Fibroblast of skin of right biceps (primary cell): ENCODE results near the gene NRG3.

Experiments
- DNase-seq: peaks from one replicate; pipeline ENCODE4 v3.0.0-alpha.2; 2013

The NRG3 gene

DNA sequence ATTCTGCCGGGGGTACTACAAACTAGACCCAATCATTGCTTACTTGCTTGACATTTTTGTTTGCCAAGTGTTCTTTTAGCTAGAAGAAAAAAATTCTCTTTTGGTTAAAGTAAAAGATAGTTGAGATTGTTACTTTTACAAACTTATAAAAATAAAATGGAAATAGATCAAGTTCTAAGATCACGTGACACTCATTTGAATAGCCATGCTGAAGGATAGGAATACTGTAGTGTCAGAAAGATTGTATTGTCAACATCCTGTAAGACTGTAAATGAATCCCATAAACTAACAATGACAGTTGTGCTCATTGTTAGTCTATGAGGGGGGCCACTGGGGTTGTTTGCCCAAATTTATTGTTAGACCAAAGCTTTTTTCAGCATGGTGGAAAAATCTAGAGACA lies 10.5 kb downstream of the NRG3 start:
- no peak for DNase-seq

DNA sequence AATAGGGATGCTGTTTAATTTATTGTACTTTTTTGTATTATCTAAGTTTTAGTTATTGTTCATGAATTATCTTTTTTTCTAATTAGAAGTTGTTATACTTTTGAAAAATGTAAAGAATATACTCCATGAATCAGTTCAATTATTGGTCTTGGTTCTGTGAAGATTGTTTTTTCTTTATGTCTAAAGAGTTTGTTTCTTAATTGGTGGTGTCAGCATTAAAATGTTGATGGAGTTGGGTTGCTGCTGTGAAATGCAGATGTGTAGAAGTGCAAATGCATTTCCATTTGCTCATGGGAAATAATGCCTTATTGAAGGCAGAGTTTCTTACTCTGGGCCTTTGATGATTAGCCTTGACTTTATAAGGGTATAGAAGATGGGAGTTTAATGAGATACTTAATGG lies 11.9 kb downstream of the NRG3 start:
- no peak for DNase-seq

DNA sequence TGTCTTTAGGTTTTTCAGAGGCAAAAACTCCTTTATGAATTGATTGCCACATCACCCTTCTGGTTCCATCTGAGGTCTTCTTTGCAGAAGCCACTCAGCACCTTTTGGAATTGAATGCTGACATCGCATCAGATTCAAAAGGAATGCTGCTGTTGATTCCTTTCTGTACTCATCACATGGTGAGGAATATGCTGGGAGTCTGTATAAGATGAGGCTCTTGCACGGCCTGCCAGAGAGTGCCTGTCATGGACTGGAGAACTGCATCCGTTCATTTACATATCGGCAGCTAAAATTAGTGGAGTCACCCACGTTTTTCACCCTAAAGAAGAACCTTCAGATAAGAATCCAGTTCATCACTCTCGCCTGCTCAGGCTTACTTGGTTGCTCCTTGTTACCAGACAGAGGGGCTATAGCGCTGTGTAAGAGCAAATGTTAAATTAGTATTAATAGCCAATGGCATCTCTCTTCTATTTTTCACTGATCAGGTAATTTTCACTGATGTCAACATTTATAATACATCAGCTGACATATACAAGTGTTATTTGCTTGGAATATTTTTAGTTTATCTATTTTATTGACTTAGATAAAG lies 14.3 kb downstream of the NRG3 start:
- DNase-seq: no peak

DNA sequence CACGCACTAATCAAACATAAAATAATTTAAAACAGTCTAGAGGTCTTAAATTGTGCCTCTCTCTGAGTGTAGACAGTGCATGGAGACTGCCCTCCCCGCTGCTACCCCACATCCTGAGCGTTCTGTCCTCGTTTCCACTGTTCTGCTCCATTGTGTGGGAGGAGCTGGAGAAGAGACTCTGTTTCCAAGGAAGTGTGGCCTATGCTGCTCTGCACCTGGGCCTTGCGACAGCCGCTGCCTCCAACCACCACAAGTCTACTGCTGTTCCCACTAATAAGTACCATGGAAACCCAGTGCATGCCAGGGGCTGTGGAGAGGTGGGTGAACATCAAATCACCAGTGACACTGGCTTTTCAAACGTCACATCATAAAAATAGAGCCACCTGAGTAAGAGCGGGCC lies 19.6 kb downstream of the NRG3 start:
- DNase-seq: no peak

DNA sequence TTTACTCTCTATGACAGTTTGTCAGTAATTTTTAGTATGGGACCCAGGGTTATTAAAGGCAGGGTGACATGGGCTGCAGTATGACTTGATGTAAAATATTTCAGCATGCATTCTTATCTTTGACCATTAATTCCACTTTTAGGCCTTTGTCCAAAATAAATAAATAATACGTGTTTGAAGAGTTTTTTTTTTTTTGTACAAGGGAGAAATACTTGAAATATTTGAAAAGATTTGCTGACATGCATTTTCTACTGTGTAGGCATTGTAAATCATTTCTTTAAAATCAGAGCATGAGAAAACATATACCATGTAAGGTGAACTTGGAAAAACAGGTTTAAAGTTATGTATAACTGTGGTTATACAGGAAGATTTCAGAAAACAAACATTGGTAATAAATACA lies 23.5 kb downstream of the NRG3 start:
- no peak for DNase-seq

DNA sequence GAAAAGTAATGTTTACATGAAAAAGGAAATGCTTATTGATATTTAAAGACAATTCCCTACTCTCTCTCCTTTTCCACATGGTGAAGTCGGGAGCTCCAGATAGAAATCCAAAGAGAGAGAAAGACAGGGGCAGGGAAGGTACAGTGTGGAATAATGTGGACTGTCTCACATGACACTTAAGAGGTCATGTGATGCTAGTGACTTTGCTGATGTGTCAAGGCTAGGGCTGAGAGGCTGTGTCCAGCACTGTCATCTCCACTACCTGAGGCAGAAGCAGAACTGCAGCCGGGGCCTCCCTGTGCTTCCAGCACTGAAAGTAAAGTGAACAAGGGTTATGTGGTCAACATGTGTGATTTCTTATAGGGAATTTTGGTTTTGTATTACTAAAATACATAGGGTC lies 26.0 kb downstream of the NRG3 start:
- DNase-seq: no peak

DNA sequence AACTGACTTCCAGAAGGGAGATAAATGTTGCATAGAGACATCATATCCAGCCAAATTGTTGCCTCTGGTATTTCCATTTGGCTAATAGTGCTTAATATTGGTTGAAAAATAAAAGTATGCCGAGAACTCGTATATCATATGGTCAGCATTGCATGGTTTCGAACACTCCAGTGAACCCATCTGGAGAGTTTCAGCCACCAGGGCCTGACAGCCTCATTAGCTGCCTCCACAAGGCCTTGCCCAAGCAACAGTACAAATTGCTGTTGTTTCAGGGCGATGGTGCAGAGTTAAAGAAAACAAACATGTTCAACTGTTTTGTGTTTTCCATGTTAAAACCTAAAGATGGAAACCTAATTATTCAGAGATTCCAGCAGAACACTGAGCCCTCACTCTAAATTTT lies 28.5 kb downstream of the NRG3 start:
- DNase-seq: no peak

DNA sequence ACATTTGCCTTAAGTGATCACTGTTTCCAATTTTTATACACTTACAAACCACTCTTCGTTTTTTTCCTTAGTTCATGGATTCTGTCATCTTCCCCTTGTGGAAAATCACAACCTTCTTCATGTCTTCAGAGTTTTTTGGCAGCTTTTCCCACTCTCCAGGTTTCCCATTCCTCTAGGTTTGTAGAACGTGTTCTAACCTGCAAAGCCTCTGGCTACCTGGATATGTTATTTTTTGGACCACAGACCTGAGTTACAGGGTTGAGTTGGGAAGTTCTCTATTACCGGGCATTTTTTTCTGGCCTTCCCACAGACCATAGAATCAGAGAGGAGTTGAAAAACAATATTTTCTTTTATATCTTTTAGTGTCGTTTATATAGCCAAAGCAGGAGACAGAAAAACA lies 30.2 kb downstream of the NRG3 start:
- DNase-seq: no peak

DNA sequence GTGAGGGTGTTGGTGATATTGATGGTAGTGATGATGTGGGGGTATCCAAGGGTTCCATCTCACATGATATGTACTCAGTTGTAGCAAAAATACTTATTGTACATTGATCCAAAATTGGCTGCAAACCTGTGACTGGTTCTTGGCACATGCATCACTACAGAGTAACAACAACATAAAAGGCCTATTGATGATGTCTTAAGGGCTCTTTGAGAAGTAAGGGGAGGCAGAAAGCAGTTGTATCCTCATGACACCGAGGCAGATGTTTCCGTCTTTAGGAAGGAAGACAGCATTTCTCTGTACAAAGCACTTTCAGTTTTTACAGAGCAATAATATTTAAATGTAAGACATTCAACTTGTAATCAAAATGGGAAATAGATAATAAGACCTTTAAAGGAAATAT lies 34.5 kb downstream of the NRG3 start:
- no peak for DNase-seq

DNA sequence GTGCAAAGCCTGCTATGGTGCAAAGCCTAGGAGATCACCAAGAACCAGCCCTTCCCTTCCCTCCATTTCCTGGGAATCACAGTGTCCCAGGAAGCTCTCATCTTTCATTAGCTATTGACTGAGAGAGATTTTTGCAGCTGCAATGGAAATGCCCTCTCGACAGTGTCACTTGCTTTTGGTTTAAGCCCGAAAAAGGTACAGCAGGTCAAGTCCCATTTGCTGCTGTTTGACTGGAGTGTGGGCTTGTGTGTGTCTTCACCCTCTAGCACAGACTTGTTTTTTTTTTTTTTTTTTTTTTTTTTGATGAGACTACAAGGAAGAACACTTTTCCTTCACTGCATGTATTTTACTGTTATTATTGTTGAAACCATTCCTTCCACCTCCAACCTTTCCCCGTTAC lies 36.3 kb downstream of the NRG3 start:
- no peak for DNase-seq

DNA sequence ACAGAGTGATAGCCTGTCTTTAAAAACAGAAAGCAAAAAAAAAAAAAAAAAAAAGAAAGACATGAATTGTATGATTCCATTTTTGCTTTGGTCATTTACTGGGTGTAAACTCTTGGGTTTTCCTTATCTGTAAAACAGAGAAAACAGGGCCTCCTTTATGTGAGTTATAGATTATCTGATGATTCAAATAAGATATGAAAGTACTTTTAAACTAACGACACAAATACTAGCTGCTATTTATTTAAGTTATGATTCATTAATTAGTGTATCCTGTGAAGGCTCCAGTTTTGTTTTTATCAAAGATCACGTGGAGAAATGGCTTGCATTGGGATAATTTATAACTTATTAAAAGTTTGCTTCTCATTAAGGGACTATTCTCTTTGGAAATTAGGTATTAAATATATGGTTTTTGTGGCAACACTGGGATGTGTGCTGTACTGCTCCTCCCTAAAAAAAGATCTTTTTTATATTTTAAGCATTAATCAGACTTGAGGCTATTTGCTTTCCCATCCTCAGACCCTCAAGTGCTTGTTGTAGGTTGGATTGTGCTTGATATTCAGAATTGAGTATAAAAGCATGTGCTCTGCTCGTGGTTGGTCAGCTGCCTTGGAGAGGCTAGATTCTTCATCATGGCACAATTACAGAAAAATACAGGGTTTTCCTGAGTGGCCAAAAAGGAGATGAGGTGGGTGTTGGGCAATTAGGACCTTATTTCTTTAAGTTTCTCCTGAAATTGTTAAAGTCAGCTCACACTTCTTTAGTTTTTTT lies 39.9 kb downstream of the NRG3 start:
- no peak for DNase-seq

DNA sequence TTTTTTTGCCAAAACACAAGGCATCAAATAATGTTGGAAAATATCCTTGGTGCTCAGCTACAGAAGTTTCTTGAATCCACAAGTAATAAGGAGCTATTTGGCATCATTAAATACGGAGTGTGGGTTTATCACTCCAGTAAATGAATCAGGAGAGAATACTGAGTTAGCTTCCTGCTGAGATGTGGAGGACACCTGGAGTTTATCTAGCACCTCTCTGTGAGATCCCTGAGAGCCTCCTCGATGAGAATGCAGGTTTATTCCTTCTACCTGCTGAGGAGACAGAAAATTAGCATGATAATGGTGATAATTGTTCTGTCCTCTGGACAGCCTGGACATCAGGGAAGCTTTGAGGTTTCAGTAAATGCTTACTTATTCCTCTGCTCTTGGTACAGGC lies 40.5 kb downstream of the NRG3 start:
- DNase-seq: no peak

DNA sequence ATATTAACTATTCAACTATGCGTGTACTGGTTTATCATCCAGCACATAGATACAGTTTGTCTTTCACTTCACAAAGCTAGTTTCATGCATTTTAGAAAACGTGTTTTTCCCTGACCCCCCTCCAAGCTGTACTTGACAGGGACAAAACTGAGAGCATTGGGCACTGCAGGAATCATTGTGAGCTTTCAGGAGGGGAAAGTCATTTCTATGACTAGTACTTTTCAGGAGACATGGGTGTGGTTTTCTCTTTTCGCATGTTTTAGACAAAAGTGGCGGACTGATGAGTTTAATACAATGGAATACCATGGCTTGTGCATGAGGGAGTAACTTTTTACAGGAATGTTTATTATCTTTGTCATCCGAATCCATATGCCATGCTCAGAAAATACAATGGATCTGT lies 42.7 kb downstream of the NRG3 start:
- no peak for DNase-seq

DNA sequence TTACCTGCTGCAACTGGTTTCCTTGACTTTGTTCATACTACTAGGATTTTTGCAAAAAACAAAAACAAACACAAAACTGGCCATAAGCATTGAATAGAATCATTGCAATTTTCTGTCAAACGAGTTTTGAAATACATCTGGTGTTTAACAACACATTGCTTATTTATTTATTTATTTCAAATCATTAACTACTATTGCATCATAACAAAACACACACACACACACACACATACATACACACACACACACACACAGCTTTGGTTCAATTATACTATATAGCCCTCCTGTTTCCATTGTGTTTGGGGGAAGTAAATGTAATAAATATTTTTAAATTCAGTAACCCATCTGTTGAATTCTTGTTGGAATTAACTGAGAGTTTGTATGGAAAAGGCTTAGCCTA lies 43.8 kb downstream of the NRG3 start:
- no peak for DNase-seq

DNA sequence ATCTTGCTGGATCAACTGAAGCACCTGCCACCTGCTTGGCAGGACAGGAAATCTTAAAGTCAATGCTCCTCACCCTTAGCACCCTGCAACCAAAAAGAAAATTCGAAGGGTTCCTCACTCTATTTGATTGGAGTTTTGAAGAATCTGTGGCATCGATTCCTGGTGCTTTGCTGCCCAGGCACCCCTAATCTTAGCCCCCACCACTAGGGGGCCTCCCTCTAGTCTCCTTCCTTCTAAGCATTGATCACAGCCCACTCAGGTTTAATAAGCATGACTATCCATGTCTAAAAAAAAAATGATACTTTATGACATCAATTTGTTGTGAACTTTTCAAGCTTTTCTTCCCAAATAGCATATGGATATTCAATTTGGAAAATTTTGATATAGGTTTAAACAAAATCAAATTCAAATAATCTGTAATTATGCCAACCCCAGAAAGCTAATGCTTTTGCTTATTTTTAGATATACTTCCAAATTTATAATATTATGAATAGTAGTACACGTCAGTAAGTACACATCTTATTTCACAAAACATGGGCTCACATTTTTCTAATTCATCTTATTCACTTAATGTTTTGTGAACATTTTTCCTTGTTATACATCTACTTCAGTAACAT lies 45.3 kb downstream of the NRG3 start:
- no peak for DNase-seq

DNA sequence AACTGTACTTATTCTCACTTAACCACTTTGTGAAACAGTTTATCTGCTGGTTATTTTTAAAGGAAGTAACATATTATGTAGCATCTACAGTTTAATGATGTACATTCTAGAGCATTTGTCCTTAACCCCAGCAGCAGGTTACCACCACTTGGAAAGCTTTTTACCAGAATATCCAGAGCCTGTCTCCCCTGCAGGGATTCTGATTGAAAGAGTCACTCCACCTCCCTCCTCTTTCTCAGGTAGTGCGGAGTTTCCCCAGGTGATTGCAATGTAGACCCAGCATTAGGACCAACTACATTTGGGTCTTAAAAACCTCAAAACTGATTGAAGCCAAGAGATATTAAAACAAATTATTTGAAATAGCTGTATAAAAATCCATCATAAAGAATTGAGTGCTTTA lies 53.1 kb downstream of the NRG3 start:
- no peak for DNase-seq

DNA sequence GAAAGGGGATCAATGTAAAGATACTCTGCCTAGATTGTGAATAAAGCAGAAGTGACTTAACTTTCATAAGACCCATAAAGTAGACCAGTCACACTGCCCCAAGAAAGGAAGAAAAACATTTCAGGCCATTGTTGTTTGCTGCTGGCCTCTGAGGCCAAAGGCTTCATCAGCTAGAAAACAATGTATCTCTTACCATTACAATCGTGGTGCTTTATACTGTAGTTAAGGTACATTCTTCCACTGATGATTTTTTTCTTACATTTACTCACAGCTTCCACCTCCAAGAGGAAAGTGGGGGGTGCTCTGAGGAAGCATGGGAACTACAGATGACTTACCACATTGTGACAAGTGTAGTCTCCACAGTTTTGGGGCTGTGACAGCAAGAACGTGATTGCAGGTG lies 68.6 kb downstream of the NRG3 start:
- DNase-seq: no peak

DNA sequence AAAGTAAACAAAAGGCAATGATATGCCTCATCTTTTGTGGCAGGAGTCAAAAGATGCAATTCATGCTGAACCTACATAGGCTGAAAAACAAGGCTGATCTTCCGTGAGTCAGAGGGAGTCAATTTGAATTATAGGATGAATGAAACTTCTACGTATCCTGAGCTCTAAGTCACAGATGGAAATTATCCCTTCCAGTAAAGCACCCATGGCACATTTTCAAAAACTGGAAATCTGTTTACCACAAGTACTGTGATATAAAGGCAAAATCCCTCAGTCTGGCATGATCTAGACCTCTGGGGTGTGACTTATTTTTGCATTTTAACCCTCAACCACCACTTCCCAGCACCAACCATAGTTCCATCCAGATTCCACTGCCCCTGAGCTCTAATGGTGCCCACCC lies 69.6 kb downstream of the NRG3 start:
- DNase-seq: no peak

DNA sequence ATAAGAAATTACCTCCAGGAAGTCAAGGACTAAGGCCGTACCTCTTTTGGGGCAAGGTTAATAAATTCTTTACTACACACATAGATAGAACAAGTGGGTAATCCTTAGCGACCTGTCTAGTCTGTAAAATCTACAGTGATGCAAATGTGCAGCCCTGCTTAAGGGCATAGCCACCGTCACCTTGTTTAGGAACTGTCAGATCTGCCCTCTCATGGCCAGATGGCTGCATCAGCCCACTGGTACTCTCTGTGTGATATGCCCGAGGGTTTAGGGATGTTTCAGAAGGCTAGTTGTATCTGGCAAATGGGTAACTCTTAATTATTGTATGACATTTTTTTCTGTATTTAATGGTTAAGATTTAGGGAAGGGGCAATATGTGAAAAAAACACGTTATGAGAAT lies 74.3 kb downstream of the NRG3 start:
- DNase-seq: no peak

DNA sequence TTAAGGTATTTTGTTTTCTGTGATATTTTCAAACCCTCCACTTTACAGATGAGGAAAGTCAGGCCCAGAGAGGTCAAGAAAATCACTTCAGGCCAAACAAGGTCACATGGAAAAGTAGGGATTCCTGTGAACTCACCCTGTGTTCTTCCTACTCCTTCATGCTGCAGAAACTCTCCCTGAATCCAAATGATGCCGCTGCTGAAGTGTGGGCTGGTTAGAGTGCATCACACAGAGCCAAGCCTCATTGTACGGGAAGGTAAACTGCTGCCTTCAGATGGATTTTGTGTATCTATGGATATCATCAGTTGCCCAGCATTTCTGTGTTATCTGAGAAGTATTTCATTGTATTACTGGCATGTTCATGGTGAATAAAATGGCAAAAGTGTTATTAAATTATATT lies 75.4 kb downstream of the NRG3 start:
- DNase-seq: no peak

DNA sequence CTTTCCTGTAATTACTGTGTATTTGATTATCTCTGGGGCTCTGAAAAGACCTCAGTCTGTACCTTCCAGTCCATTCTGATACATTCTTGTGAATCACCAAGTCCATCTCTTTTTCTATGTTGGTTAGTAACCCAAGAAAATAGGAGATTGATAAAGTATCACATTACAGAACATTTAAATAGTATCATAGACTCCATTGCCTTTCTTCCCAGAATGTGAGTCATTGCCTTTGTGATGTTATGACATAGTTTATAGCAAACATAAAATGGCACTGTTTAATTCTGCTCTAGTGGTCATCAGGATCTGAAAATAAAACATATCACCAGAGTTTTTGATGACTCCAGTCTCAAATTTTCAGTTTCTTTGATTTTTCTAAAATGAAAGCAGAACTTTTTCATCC lies 78.4 kb downstream of the NRG3 start:
- DNase-seq: peak; percentile 24

DNA sequence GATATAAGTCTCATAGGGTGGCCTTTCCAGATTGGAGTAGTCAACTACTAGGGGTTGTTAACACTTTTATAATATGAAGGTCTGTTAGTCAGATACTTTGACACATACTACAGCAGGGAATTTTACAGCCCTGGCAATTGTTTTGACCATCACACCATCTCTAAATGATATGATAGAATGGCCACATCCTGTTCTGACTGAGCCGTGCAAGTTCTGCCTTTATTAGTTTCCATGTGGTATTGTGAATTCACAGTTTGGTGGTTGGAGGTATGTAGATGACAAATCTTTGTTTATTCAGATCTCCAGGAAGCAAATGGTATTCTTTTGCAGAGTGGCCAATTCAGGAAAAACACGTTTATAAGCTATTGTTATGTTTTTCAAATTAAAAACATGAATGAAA lies 83.0 kb downstream of the NRG3 start:
- peak; percentile 20 for DNase-seq

DNA sequence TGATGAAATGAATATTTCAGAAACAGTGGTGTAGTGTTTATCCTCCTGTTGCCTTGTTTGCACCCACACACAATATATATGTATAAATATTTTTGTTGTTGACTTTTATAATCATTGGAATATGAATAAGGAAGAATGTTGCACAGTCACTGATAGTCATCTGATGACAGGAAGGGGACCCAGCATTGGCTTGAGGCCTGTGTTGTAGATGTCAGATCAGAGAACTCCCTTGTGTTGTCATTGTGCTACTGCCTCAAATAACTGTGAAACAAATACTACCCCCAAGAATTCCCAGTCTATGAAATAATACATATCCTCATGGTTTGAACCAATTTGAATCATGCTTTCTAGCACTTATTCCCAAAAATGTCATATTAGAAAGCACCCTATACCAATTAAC lies 84.0 kb downstream of the NRG3 start:
- DNase-seq: no peak

DNA sequence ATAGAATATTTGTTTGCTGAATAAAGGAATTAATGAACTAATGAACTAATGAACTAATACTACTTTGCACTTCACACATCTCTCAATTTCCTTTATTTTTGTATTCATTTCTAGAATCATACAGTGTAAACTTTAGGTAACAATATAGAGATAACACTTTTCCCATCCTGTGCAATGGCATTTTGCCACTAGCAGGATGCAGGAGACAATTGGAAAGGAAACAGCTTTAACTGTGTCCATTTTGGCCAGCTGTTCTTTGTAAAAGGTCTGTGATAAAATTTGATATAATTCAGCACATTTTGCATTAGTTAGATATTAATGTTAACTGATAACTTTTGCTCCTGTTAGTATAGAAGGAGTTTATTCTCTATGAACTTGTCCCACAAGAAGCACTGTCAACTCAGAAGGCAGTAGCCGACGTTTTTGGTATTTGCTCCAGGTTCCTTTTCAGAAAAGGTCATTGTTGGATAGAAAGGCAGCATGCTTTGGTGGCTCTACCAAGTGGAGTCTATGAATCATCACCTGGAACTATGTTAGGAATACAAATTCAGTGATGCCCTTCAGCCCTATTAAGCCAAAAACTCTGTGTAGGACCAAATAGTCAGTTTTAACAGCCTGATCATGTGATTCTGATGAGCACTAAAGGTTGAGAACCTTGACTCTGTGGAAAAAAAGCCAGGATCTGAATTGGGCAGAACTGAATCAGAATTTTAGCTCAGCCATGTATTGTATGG lies 86.6 kb downstream of the NRG3 start:
- DNase-seq: no peak
